ENCODE results near the gene NLN.

DNA sequence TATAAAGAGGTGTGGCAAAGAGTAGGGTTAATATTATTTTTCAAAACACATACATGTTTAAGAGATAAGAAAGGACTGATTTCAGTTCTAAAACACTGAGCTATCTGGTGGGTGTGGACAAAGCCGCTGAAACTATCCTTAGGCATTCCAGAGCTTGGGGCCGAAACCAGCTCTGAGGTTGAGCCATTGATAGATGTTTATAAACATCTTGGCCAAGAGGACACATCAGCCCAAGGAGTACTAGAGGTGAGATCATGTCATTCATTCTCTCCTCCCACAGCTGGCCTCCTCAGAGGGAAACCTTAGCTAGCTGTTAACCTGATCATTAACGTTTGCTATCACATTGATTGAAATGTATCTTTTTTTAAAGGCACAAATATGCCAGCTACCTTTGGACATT lies 89.9 kb downstream of the NLN start:
- TF ChIP-seq, protein P1, sequence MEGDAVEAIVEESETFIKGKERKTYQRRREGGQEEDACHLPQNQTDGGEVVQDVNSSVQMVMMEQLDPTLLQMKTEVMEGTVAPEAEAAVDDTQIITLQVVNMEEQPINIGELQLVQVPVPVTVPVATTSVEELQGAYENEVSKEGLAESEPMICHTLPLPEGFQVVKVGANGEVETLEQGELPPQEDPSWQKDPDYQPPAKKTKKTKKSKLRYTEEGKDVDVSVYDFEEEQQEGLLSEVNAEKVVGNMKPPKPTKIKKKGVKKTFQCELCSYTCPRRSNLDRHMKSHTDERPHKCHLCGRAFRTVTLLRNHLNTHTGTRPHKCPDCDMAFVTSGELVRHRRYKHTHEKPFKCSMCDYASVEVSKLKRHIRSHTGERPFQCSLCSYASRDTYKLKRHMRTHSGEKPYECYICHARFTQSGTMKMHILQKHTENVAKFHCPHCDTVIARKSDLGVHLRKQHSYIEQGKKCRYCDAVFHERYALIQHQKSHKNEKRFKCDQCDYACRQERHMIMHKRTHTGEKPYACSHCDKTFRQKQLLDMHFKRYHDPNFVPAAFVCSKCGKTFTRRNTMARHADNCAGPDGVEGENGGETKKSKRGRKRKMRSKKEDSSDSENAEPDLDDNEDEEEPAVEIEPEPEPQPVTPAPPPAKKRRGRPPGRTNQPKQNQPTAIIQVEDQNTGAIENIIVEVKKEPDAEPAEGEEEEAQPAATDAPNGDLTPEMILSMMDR (conservative IDR thresholded peaks at IDR 0.05; ENCODE audit: low read length): no peak
- TF ChIP-seq EZH2phosphoT487 (IDR thresholded peaks at IDR 0.05; ENCODE audit: borderline replicate concordance): no peak
